ENCODE measurements around the gene CHN1.

CHN1 gene

GRCh38 chr2:174812037-174812436 lies 193.1 kb downstream of the CHN1 start:
- DNase-seq: no peak

- DNase-seq: no peak
Observed at GRCh38 chr2:174807931-174808330, 197.2 kb downstream of the CHN1 start.

- no peak for DNase-seq
Observed at GRCh38 chr2:174805803-174806202, 199.4 kb downstream of the CHN1 start.

- DNase-seq: no peak
Observed at GRCh38 chr2:174802459-174802858, 202.7 kb downstream of the CHN1 start.

- DNase-seq: no peak
Observed at GRCh38 chr2:174800436-174801205, 204.6 kb downstream of the CHN1 start.

GRCh38 chr2:174798801-174799200 lies 206.4 kb downstream of the CHN1 start:
- peak; percentile 11 for DNase-seq

GRCh38 chr2:174797781-174798276 lies 207.4 kb downstream of the CHN1 start:
- no peak for DNase-seq

- no peak for DNase-seq
Observed at GRCh38 chr2:174796319-174796771, 208.8 kb downstream of the CHN1 start.

- DNase-seq: no peak
Observed at GRCh38 chr2:174794851-174795374, 210.3 kb downstream of the CHN1 start.

- DNase-seq: no peak
Observed at GRCh38 chr2:174792309-174793025, 212.7 kb downstream of the CHN1 start.

GRCh38 chr2:174791746-174792280 lies 213.4 kb downstream of the CHN1 start:
- no peak for DNase-seq

- no peak for DNase-seq
Observed at GRCh38 chr2:174791020-174791419, 214.2 kb downstream of the CHN1 start.

- no peak for DNase-seq
Observed at GRCh38 chr2:174789001-174789400, 216.2 kb downstream of the CHN1 start.

- DNase-seq: peak; percentile 56
Observed at GRCh38 chr2:174788291-174788929, 216.8 kb downstream of the CHN1 start.

GRCh38 chr2:174787487-174788205 lies 217.5 kb downstream of the CHN1 start:
- peak; percentile 21 for DNase-seq

- no peak for DNase-seq
Observed at GRCh38 chr2:174786066-174786725, 219.0 kb downstream of the CHN1 start.

GRCh38 chr2:174785481-174785880 lies 219.7 kb downstream of the CHN1 start:
- no peak for DNase-seq

GRCh38 chr2:174784909-174785308 lies 220.3 kb downstream of the CHN1 start:
- DNase-seq: no peak

- no peak for DNase-seq
Observed at GRCh38 chr2:174784316-174784715, 220.9 kb downstream of the CHN1 start.

GRCh38 chr2:174781996-174782395 lies 223.2 kb downstream of the CHN1 start:
- no peak for DNase-seq

GRCh38 chr2:174781298-174781697 lies 223.9 kb downstream of the CHN1 start:
- DNase-seq: no peak

- DNase-seq: no peak
Observed at GRCh38 chr2:174780856-174781255, 224.3 kb downstream of the CHN1 start.
